H1 (cell line): ENCODE measurements around the gene NONO.

Experiments
- CTCF ChIP-seq, 3 experiments: IDR thresholded peaks; 1 replicate in 2 of 3; 2 replicates in 1 of 3; pipeline versions ENCODE4 v1.5.1 to v1.6.1; 2011; ENCODE audit warnings: low read length in 3 of 3, mild to moderate bottlenecking in 3 of 3, inconsistent platforms in 2 of 3, low read depth in 1 of 3, moderate library complexity in 1 of 3; ENCODE audit not compliant: insufficient read depth in 1 of 3; ENCODE audit errors: control extremely low read depth in 1 of 3
- EZH2 ChIP-seq: fragments of 200-600 bp; sonication (generic); IDR thresholded peaks from 2 replicates; pipeline ENCODE4 v1.7.1; 2012; ENCODE audit warnings: low read depth, mild to moderate bottlenecking, moderate library complexity, low read length, inconsistent platforms; ENCODE audit not compliant: severe bottlenecking
- HDAC2 ChIP-seq, 2 experiments: fragments of 300-600 bp in 1 of 2; sonication (generic) in 1 of 2; IDR thresholded peaks; 2 replicates each; pipeline ENCODE4 v1.6.1; 2011 to 2012; ENCODE audit warnings: low read depth in 2 of 2, low read length in 2 of 2, mild to moderate bottlenecking in 2 of 2, moderate library complexity in 2 of 2, borderline replicate concordance in 1 of 2, inconsistent platforms in 1 of 2
- JUN ChIP-seq: IDR thresholded peaks from 2 replicates; pipeline ENCODE4 v1.6.1; 2011; ENCODE audit warnings: low read depth, mild to moderate bottlenecking, improper control_type of control experiment, low read length
- MAX ChIP-seq: IDR thresholded peaks from 2 replicates; pipeline ENCODE4 v1.6.1; 2012; ENCODE audit warnings: inconsistent platforms
- POLR2A ChIP-seq, 2 experiments: IDR thresholded peaks; 1 replicate in 1 of 2; 2 replicates in 1 of 2; pipeline ENCODE4 v1.6.1; 2011; ENCODE audit warnings: low read depth in 2 of 2, low read length in 2 of 2, mild to moderate bottlenecking in 2 of 2; ENCODE audit errors: control extremely low read depth in 1 of 2
- POLR2AphosphoS5 ChIP-seq: IDR thresholded peaks from 2 replicates; pipeline ENCODE4 v1.6.1; 2011; ENCODE audit warnings: low read depth, low read length
- RFX5 ChIP-seq: IDR thresholded peaks from 2 replicates; pipeline ENCODE4 v1.6.1; 2011; ENCODE audit warnings: low read depth, low read length, improper control_type of control experiment, borderline replicate concordance
- SAP30 ChIP-seq: fragments of 300-600 bp; sonication (generic); IDR thresholded peaks from 2 replicates; pipeline ENCODE4 v1.7.1; 2012; ENCODE audit warnings: low read length, moderate library complexity, mild to moderate bottlenecking, inconsistent platforms; ENCODE audit not compliant: insufficient read depth, insufficient replicate concordance
- SUZ12 ChIP-seq: fragments of 200-600 bp; sonication (generic); IDR thresholded peaks from 2 replicates; pipeline ENCODE4 v1.6.1; 2012; ENCODE audit warnings: mild to moderate bottlenecking, inconsistent platforms, low read length, moderate library complexity, mixed read lengths
- YY1 ChIP-seq: IDR thresholded peaks from 2 replicates; pipeline ENCODE4 v1.6.1; 2011; ENCODE audit warnings: low read depth, mild to moderate bottlenecking, low read length

- no peak for TF ChIP-seq CTCF (IDR thresholded peaks at IDR 0.05; ENCODE audit: control extremely low read depth in 1 of 3, insufficient read depth in 1 of 3, low read depth in 1 of 3, low read length in 3 of 3)
- TF ChIP-seq YY1 = no peak
- TF ChIP-seq SAP30 = no peak
- TF ChIP-seq POLR2AphosphoS5 = no peak
- no peak for TF ChIP-seq JUN
- no peak for TF ChIP-seq POLR2A (IDR thresholded peaks at IDR 0.05; ENCODE audit: control extremely low read depth in 1 of 2, low read depth in 2 of 2, low read length in 2 of 2)
- no peak for TF ChIP-seq SUZ12
- TF ChIP-seq MAX = no peak
- TF ChIP-seq HDAC2 (IDR thresholded peaks at IDR 0.05; ENCODE audit: borderline replicate concordance in 1 of 2, low read depth in 2 of 2, low read length in 2 of 2) = no peak
- TF ChIP-seq EZH2 = no peak
- no peak for TF ChIP-seq RFX5
Observed at GRCh38 chrX:71320126-71320525, 36.7 kb downstream of the NONO start.
